Keratinocyte (primary cell): ENCODE measurements around the gene ADGRL3. TPM values are rescaled to one million over a fixed set of nuclear protein-coding genes. Genes with fewer than 3 reads are reported as not detected.

Experiments used
- DNase-seq: peaks from one replicate; pipeline ENCODE4 v3.0.0-alpha.2; 2011; ENCODE audit warnings: low read depth, missing footprints, low spot score
- FAIRE-seq: peaks from 2 replicates; lab custom pipeline; 2011; peaks lifted over from hg19 to GRCh38; lab: Jason Lieb, UNC
- H2AFZ ChIP-seq: 2 replicates; pipeline ENCODE4 v1.6.0; 2012; ENCODE audit warnings: low read length, control low read depth, inconsistent platforms; ENCODE audit not compliant: control insufficient read depth
- H3K27ac ChIP-seq: 2 replicates; pipeline ENCODE4 v1.5.1; 2011; ENCODE audit warnings: low read length; ENCODE audit not compliant: control insufficient read depth, insufficient read depth
- H3K27me3 ChIP-seq: 3 replicates; pipeline ENCODE4 v1.6.0; 2011; ENCODE audit warnings: low read length; ENCODE audit not compliant: control insufficient read depth, insufficient read depth; ENCODE audit errors: extremely low read depth
- H3K36me3 ChIP-seq, 2 experiments: 2 replicates in 1 of 2; 3 replicates in 1 of 2; pipeline ENCODE4 v1.5.1; 2011; ENCODE audit warnings: low read length in 2 of 2, mild to moderate bottlenecking in 1 of 2; ENCODE audit not compliant: control insufficient read depth in 2 of 2, insufficient read depth in 2 of 2; ENCODE audit errors: extremely low read depth in 1 of 2
- H3K4me1 ChIP-seq: 3 replicates; pipeline ENCODE4 v1.5.1; 2011; ENCODE audit warnings: low read length; ENCODE audit not compliant: control insufficient read depth, insufficient read depth; ENCODE audit errors: extremely low read depth
- H3K4me2 ChIP-seq: 3 replicates; pipeline ENCODE4 v1.6.0; 2011; ENCODE audit warnings: low read depth, low read length; ENCODE audit not compliant: control insufficient read depth, insufficient read depth; ENCODE audit errors: extremely low read depth
- H3K4me3 ChIP-seq, 3 experiments: fragments of 200-600 bp in 1 of 3; sonication (generic) in 1 of 3; 2 replicates in 2 of 3; 3 replicates in 1 of 3; pipeline ENCODE4 v1.5.1; 2011 to 2016; ENCODE audit warnings: low read length in 3 of 3, mild to moderate bottlenecking in 3 of 3, control low read depth in 2 of 3, inconsistent platforms in 1 of 3, low read depth in 1 of 3, mixed read lengths in 1 of 3, mixed run types in 1 of 3, moderate library complexity in 1 of 3; ENCODE audit not compliant: control insufficient read depth in 2 of 3, insufficient read depth in 2 of 3; ENCODE audit errors: extremely low read depth in 1 of 3
- H3K79me2 ChIP-seq: 2 replicates; pipeline ENCODE4 v1.6.0; 2012; ENCODE audit warnings: low read length; ENCODE audit not compliant: control insufficient read depth, insufficient read depth
- H3K9ac ChIP-seq: 3 replicates; pipeline ENCODE4 v1.6.0; 2011; ENCODE audit warnings: low read length; ENCODE audit not compliant: control insufficient read depth, insufficient read depth; ENCODE audit errors: extremely low read depth
- H3K9me1 ChIP-seq: 3 replicates; pipeline ENCODE4 v1.6.0; 2011; ENCODE audit warnings: low read length; ENCODE audit not compliant: control insufficient read depth, insufficient read depth; ENCODE audit errors: extremely low read depth
- H3K9me3 ChIP-seq: 2 replicates; pipeline ENCODE4 v1.5.1; 2012; ENCODE audit warnings: low read depth, low read length; ENCODE audit not compliant: control insufficient read depth
- H4K20me1 ChIP-seq: 3 replicates; pipeline ENCODE4 v1.6.0; 2011; ENCODE audit warnings: low read length; ENCODE audit not compliant: control insufficient read depth, insufficient read depth; ENCODE audit errors: extremely low read depth
- EZH2 ChIP-seq: IDR thresholded peaks from one replicate; pipeline ENCODE4 v1.6.1; 2012; ENCODE audit warnings: inconsistent platforms, mild to moderate bottlenecking, low read length, moderate library complexity
- dilution Hi-C: fragments of 300-500 bp; cut with MboI; formaldehyde crosslinking; loops from one replicate; pipeline ENCODE4 v1.7.0; 2020; ENCODE audit warnings: low sequenced_read_pairs; ENCODE audit not compliant: extremely low pct_ligation_motif_present
- polyA plus RNA-seq, 5 experiments: library from polyadenylated mRNA; depleted of rRNA in 3 of 5; stranded (reverse) in 3 of 5; stranded (forward) in 1 of 5; unstranded in 1 of 5; fragments of >200 nt; gene quantifications; 1 replicate in 1 of 5; 2 replicates in 3 of 5; 3 replicates in 1 of 5; pipeline versions ENCODE4 v1.2.1 to v1.2.3, GENCODE V29; 2011 to 2012; ENCODE audit warnings: missing spikeins in 2 of 5, low read depth in 1 of 5, low replicate concordance in 1 of 5
- TF ChIP-seq, protein P1 (sequence below), 3 experiments: IDR thresholded peaks in 1 of 3; conservative IDR thresholded peaks in 1 of 3; optimal IDR thresholded peaks in 1 of 3; 2 replicates in 2 of 3; 3 replicates in 1 of 3; pipeline versions ENCODE3 to v1.5.1; 2011; ENCODE audit warnings: low read length in 3 of 3, mild to moderate bottlenecking in 3 of 3, moderate library complexity in 2 of 3, control low read depth in 1 of 3, inconsistent platforms in 1 of 3; ENCODE audit not compliant: insufficient read depth in 2 of 3; ENCODE audit errors: extremely low read depth in 1 of 3

Gene ADGRL3
- polyA plus RNA-seq, 1 donor (not counting 4 experiments of a cell fraction or from before 2014, with no cell fraction given), result 0.18 TPM

DNA sequence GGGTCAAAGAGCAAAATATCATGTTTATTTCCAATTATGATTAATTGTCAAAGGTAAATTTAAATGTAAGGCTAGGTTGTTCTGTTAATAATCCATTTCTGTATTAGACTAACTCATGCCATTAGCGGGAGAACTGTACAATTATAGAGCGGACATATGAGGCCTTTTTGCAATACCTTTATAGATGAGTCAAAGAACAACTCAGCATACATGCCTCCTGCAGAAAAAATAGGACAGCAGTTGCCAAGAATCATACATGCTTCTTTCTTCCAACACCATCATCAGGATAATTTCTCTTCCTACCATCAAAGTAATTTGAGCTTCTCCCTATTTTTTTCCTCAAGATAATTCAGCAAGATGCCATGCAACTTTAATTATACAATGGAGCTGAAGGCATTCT is 917.8 kb downstream of the ADGRL3 start:
- Histone ChIP-seq H2AFZ (no peak overlapping the region), H4K20me1 (no peaks in the 10 kb centered on the region), H3K9me1 (no peaks in the 10 kb centered on the region), H3K4me3 (no peak overlapping the region), H3K27ac (no peak overlapping the region), H3K79me2 (no peaks in the 10 kb centered on the region), H3K4me1 (no peaks in the 10 kb centered on the region), H3K4me2 (no peak overlapping the region), H3K9me3 (no peaks in the 10 kb centered on the region), H3K27me3 (no peaks in the 10 kb centered on the region), H3K36me3 (no peaks in the 10 kb centered on the region), H3K9ac (no peak overlapping the region)
- DNase-seq (no peak), FAIRE-seq (no peak)
- TF ChIP-seq, protein P1, sequence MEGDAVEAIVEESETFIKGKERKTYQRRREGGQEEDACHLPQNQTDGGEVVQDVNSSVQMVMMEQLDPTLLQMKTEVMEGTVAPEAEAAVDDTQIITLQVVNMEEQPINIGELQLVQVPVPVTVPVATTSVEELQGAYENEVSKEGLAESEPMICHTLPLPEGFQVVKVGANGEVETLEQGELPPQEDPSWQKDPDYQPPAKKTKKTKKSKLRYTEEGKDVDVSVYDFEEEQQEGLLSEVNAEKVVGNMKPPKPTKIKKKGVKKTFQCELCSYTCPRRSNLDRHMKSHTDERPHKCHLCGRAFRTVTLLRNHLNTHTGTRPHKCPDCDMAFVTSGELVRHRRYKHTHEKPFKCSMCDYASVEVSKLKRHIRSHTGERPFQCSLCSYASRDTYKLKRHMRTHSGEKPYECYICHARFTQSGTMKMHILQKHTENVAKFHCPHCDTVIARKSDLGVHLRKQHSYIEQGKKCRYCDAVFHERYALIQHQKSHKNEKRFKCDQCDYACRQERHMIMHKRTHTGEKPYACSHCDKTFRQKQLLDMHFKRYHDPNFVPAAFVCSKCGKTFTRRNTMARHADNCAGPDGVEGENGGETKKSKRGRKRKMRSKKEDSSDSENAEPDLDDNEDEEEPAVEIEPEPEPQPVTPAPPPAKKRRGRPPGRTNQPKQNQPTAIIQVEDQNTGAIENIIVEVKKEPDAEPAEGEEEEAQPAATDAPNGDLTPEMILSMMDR (optimal IDR thresholded peaks at IDR 0.05 in 1 of 3, IDR thresholded peaks at IDR 0.05 in 1 of 3, conservative IDR thresholded peaks at IDR 0.05 in 1 of 3; ENCODE audit: extremely low read depth in 1 of 3, insufficient read depth in 2 of 3, low read length in 3 of 3), result no peak
- no peak for TF ChIP-seq EZH2
- dilution Hi-C loops, result no loop called here

DNA sequence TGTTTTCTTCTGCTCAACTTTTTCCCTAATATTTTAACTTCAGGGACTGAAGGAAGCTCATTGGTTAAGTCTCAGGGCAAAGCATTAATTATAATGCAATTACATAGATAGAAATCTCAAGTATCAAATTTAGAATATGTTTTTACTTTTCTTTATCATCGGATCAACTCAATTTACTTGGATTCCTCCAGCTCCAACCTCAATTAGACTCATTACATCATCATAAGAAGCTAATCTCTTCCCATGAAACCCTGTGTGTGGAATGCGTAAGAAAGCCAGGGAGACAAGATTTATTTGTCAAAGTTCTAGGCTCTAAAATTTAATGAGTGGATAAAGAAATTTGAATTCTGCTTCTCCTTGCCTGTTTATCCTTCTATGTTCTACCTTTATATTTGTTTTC is 918.4 kb downstream of the ADGRL3 start:
- no peaks in the 10 kb centered on the region for H4K20me1 ChIP-seq
- H3K27me3 ChIP-seq, result no peaks in the 10 kb centered on the region

More for the DNA sequence above, 918.4 kb downstream of the ADGRL3 start:
- no peak overlapping the region for H3K4me3 ChIP-seq
- TF ChIP-seq, protein P1 (optimal IDR thresholded peaks at IDR 0.05 in 1 of 3, IDR thresholded peaks at IDR 0.05 in 1 of 3, conservative IDR thresholded peaks at IDR 0.05 in 1 of 3; ENCODE audit: extremely low read depth in 1 of 3, insufficient read depth in 2 of 3, low read length in 3 of 3), result no peak
- TF ChIP-seq EZH2, result no peak
- no peaks in the 10 kb centered on the region for H3K9me1 ChIP-seq
- no peaks in the 10 kb centered on the region for H3K4me1 ChIP-seq
- dilution Hi-C loops, result no loop called here
- H3K79me2 ChIP-seq, result no peaks in the 10 kb centered on the region
- DNase-seq, result no peak
- no peak overlapping the region for H3K9ac ChIP-seq
- no peak overlapping the region for H3K27ac ChIP-seq
- H3K9me3 ChIP-seq, result no peaks in the 10 kb centered on the region
- no peak for FAIRE-seq
- H2AFZ ChIP-seq, result no peak overlapping the region
- no peaks in the 10 kb centered on the region for H3K36me3 ChIP-seq
- H3K4me2 ChIP-seq, result no peak overlapping the region
